ENCODE results near the gene THUMPD3.

THUMPD3 gene

DNA sequence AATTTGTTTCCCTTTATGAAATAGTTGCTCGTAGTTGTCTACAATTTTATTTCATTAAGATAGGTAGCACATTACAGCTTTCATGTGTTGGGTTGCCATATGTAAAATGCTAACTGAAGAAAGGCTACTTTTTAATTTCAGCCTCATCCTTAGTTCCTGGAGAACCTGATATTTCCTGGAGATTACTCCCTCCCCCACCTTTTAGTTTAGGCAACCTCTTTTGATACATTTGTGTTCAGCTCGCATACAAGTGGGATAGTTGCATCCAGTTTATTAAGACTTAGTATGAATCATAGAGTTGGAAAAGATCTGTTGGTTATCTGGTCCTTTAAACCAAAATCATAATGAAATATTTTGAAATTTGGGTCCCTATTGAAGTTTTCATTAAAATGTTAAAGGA is 40.6 kb downstream of the THUMPD3 start:
- TF ChIP-seq, protein P1, sequence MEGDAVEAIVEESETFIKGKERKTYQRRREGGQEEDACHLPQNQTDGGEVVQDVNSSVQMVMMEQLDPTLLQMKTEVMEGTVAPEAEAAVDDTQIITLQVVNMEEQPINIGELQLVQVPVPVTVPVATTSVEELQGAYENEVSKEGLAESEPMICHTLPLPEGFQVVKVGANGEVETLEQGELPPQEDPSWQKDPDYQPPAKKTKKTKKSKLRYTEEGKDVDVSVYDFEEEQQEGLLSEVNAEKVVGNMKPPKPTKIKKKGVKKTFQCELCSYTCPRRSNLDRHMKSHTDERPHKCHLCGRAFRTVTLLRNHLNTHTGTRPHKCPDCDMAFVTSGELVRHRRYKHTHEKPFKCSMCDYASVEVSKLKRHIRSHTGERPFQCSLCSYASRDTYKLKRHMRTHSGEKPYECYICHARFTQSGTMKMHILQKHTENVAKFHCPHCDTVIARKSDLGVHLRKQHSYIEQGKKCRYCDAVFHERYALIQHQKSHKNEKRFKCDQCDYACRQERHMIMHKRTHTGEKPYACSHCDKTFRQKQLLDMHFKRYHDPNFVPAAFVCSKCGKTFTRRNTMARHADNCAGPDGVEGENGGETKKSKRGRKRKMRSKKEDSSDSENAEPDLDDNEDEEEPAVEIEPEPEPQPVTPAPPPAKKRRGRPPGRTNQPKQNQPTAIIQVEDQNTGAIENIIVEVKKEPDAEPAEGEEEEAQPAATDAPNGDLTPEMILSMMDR (IDR thresholded peaks at IDR 0.05; ENCODE audit: control extremely low read depth, extremely low read depth, low read depth, missing control alignments), result no peak
- ChIA-PET POLR2A (no interaction called here), CTCF (interaction anchor here (1.1 to 1.5 kb wide), 2 partner anchors 9 to 15 kb away, joined by 3 to 5 read pairs; no protein-coding TSS in a partner anchor)
- DNase-seq (ENCODE audit: extremely low spot score), result no peak

- TF ChIP-seq, protein P1 (IDR thresholded peaks at IDR 0.05; ENCODE audit: control extremely low read depth, extremely low read depth, low read depth, missing control alignments), result no peak
- CTCF ChIA-PET, result interaction anchor here (0.8 to 1.5 kb wide), 8 partner anchors 8 to 21 kb away, joined by 3 to 5 read pairs (median 3); no protein-coding TSS in a partner anchor
- POLR2A ChIA-PET, result interaction anchor here (0.6 to 1.5 kb wide), 2 partner anchors 10 to 36 kb away, joined by 10 to 12 read pairs; no protein-coding TSS in a partner anchor
- peak; percentile 18 for DNase-seq (ENCODE audit: extremely low spot score)
These were observed 41.8 kb downstream of the THUMPD3 start for GRCh38 chr3:9404680-9405079.

DNA sequence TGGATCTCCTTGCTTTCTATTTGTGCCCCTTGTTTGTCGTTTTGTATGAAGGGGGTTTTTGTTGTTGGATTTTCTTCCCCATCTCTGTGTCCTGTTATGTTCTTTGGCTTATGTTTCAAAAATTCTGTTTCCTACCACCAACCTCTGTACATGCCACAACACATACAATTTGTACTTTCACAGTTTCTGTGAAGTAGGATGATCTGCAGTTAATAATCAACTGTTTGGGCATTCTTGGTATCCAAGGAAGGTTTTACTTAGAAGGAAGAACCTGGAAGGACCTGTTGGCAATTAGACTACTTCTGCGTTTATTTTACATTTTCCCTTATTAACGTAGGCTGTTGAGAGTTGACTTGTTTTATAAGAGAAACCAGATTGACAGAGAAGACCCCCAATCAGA is 42.9 kb downstream of the THUMPD3 start:
- POLR2A ChIA-PET, result no interaction called here
- no peak for DNase-seq (ENCODE audit: extremely low spot score)
- CTCF ChIA-PET, result interaction anchor here (1.2 to 1.5 kb wide), 2 partner anchors 9 to 10 kb away, joined by 3 to 5 read pairs; no protein-coding TSS in a partner anchor
- TF ChIP-seq, protein P1 (IDR thresholded peaks at IDR 0.05; ENCODE audit: control extremely low read depth, extremely low read depth, low read depth, missing control alignments), result no peak

- ChIA-PET POLR2A (no interaction called here), CTCF (no interaction called here)
- TF ChIP-seq, protein P1 (IDR thresholded peaks at IDR 0.05; ENCODE audit: control extremely low read depth, extremely low read depth, low read depth, missing control alignments), result no peak
- DNase-seq (ENCODE audit: extremely low spot score), result no peak
These were observed 44.2 kb downstream of the THUMPD3 start for GRCh38 chr3:9406856-9407626.

GRCh38 chr3:9408061-9408460 is 45.2 kb downstream of the THUMPD3 start:
- ChIA-PET POLR2A (interaction anchor here (1.0 to 1.1 kb wide), 2 partner anchors 11 to 14 kb away, joined by 3 to 4 read pairs; no protein-coding TSS in a partner anchor), CTCF (interaction anchor here (0.7 kb wide), 1 partner anchor 9 kb away, joined by 5 read pairs; no protein-coding TSS in a partner anchor)
- no peak for DNase-seq (ENCODE audit: extremely low spot score)
- TF ChIP-seq, protein P1 (IDR thresholded peaks at IDR 0.05; ENCODE audit: control extremely low read depth, extremely low read depth, low read depth, missing control alignments), result no peak

DNA sequence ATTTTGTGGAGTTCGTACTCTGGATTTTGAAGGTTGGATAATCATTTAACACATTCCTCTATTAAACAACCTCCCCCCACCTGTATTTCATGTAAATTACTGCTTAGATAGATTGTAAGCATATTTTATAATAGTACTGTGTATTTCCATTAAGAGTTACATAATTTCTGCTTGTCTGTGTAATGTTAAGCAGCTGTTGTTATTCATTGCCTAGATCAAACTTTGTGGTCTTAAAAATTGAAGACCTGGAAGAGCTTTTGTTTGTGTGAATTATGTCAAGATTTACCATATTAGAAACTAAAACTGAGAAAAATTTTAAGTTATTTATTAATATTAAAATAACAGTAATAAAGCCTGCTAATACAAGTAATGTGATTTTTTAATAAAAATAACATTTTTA is 45.7 kb downstream of the THUMPD3 start:
- TF ChIP-seq, protein P1 (IDR thresholded peaks at IDR 0.05; ENCODE audit: control extremely low read depth, extremely low read depth, low read depth, missing control alignments), result no peak
- no peak for DNase-seq (ENCODE audit: extremely low spot score)
- CTCF ChIA-PET, result no interaction called here
- POLR2A ChIA-PET, result interaction anchor here (1.0 to 1.1 kb wide), 2 partner anchors 12 to 14 kb away, joined by 3 to 4 read pairs; no protein-coding TSS in a partner anchor

Measured in GM10248 (cell line).